DMS114 treated with DMSO at 0.1 percent for 48 hours (cell line): Measurements from ENCODE around the gene BMPR1A.

Experiments used
- DNase-seq: peaks from one replicate; lab custom pipeline; 2025; ENCODE audit not compliant: unreplicated experiment; lab: John Stamatoyannopoulos, UW

BMPR1A gene

GRCh38 chr10:86759073-86759672 lies 2.8 kb downstream of the BMPR1A start:
- DNase-seq: peak; percentile 45

DNA sequence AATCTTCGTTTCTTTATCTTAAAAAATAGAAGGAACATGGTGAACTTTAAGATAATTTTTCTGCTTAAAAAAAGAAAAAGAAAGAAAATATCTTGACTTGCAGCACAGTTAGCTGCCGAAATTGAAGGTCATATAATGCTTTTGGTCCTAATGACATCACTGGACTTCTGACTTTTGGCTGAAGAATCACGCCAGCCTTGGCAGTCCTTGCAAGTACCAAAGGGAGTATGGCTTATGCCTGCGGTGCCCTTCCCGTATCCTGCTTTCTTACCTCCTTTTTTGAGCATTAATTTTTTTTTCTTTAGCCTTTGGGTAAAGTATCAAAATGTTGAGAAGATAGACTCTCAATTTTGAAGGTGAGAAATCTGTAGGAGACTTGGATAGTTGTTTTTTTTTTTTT lies 7.0 kb downstream of the BMPR1A start:
- no peak for DNase-seq

GRCh38 chr10:86765548-86765947 lies 9.1 kb downstream of the BMPR1A start:
- DNase-seq: no peak

GRCh38 chr10:86768412-86769062 lies 12.1 kb downstream of the BMPR1A start:
- no peak for DNase-seq

GRCh38 chr10:86769991-86770390 lies 13.6 kb downstream of the BMPR1A start:
- no peak for DNase-seq

DNA sequence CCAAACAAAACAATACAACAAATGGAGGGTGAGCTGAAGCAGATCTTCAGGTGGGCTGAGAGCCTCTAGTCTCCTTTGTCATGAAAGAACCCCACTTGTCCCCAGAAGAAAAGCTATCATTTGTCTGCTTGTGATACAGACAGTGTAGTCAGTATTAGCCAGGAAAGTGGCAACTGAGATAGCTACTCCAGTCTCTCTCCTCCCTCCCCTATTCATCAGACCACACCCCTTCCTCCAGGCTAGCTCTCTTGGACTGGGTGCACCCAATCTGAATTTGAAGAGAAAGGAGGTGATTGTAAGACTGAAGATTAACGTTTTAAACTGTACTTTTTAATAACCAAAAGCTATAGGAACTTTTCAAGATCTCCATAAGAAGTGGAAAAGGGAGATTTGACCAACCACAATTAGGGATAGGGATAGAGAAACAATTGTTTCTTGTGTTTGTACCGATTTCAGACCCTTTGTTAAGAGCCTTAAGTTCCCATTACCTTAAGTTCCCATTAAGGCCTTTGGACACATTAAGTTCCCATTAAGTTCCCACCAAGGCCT lies 14.1 kb downstream of the BMPR1A start:
- no peak for DNase-seq

- DNase-seq: no peak
Measured at GRCh38 chr10:86773498-86773897, 17.1 kb downstream of the BMPR1A start.

DNA sequence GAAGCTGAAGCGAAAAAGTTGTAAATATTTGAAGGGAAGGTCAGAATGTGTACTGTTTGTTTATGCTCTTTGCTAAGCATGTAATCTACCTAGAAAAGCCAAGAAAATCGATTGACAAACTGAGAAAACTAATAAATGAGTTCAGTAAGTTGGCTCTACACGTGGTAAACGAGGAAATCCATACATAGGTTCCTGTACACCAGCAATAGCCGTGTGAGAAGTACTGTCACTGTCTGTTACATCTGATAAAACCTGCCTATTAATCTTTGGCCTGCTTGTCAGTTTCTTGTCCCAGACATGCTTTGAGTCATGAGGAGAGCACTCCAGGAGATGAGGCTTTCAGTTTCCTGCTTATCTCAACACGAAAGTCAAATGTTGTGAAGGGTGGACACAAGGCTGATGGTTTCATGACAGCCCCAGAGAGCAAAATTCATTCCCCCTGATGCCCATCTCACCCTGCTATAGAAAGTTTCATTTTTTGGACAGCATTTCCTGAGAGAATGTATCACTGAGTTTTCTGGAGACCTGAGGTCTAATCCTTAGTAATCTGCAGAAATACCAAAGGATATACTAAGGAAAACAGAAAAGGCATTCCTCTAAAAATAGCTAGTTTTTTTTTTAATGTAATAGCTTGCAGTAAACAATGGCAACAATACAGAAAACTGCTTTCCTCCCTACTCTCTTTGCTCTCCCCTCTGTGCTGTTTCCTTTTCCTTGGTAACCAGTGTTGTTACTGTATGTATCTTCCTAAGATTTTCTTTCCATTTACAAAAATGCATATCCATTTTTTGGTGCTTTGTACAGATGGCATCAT lies 18.8 kb downstream of the BMPR1A start:
- DNase-seq: no peak

DNA sequence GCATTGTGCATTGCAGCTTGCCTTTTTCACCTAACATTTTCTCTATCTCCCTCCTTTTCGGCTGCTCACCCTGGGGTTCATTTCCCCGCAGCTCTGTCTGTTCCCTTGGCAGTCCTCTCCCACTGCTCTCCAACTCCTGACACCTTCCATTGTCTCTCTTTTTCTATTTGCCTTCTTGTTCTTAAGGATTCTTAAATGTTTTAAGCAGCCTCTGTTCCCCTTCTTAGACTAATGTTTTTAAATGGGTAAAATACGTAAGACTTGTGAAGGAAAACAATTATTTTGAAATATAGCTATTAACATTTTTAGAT lies 19.4 kb downstream of the BMPR1A start:
- no peak for DNase-seq

DNA sequence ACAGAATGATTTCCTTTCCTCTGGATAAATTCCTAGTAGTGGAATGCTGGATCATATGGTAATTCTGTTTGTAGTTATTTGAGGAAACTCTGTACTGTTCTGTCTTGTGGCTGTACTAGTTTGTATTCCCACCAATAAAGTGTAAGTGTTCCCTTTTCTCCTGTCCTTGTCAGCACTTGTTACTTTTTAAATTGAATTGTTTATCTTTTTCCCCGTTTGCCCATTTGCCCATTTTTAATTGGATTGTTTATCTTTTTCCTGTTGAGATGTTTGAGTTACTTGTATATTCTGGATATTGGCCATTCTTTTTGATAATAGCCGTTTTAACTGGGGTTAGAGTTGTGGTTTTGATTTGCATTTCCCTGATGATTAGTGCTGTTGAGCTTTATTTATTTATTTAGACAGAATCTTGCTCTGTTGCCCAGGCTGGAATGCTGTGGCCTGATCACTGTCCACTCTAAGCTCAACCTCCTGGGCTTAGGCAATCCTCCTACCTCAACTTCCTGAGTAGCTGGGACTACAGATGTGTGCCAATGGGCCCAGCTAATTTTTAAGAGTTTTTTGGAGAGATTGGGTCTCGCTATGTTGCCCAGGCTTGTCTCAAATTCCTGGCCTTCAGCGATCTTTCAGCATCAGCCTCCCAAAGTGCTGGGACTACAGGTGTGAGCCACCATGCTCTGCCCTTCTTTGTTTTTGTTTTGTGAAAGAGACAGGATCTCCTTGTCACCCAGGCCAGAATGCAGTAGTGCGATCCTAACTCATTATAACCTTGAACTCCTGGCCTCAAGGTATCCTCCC lies 23.0 kb downstream of the BMPR1A start:
- DNase-seq: no peak

GRCh38 chr10:86782701-86783418 lies 26.4 kb downstream of the BMPR1A start:
- DNase-seq: no peak

DNA sequence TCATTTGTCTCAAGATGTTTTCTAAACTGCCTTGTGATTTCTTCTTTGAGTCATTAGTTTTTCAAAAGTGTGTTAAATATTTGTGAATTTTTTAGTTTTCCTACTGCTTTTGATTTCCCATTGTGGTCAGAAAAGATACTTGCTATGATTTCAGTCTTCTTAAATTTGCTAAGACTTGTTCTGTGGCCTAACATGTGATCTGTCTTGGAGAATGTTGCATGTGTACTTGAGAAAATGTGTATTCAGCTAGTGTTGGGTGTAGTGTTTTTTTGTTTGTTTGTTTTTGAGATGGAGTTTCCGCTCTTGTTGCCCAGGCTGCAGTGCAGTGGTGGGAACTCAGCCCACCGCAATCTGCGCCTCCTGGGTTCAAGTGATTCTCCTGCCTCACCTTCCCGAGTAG lies 28.6 kb downstream of the BMPR1A start:
- no peak for DNase-seq

- no peak for DNase-seq
Measured at GRCh38 chr10:86785968-86786367, 29.5 kb downstream of the BMPR1A start.

DNA sequence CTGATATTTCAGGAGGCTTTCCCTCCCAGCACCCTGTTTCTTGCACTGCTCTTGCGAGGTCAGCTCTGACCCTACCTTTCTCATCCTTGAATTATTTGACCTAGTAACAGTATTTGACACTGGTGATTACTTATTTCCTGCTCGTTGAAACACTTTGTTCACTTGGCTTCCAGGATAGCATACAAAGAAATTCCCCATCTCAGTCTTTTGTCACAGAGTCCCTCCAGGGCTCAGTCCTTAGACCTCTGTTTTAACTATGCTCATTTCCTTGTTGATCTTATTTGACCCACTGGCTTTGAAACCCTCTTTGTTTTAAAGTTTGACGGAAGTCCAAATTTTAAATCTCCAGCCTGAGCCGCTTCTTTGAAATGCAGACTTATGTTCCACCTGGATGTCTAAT lies 29.9 kb downstream of the BMPR1A start:
- DNase-seq: no peak

DNA sequence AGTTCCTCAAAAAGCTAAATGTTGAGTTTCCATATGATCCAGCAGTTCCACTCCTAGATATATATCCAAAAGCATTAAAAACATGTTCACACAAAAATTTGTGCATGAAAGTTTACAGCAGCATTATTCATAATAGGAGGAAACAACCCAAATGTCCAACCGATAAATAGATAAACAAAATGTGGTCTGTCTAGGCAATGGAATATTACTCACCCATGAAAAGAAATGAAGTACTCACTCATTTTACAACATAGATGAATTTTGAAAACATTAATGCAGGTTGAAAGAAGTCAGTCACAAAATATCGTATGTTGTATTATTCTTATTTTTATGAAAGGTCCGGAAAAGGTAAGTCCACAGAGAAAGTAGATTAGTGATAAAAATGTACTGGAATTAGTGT lies 34.0 kb downstream of the BMPR1A start:
- DNase-seq: no peak

- DNase-seq: no peak
Measured at GRCh38 chr10:86792461-86793167, 36.2 kb downstream of the BMPR1A start.

GRCh38 chr10:86793696-86794095 lies 37.3 kb downstream of the BMPR1A start:
- DNase-seq: no peak

DNA sequence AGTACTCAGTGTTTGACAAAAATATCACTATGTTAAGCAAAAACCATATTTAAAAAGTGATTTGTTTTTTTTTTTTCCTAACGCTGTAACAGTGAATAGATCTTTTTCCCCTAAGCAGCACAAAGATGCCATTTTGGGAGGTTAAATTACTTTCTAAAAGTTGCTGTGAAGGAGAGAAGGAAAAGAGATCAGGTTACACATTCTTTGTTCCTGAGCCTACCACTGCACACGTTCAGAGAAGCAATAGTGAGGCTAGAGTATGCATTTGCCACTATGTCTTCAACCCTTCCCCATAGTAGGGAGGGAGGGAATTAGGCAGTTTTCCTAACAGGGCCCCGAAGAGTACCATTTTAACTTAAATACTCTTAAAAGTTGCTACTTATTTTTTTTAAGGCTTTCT lies 38.9 kb downstream of the BMPR1A start:
- DNase-seq: peak; percentile 48

DNA sequence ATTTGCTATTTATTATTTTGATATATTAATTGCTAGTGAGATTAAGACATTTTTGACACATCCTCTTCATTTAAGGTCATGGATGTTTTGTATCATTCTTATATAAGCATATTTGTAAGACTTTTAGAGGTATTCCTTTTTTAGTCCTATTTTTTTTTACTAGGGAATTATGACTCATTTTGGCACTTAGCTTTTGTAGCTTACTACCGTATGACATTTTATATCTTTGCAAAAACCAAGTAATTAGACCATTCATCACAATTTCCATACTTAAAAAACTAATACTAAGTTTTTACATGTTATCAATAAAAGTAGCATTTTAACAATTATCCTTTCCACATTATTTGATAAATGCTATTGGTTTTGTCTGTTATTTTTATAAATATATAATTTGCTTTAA lies 41.6 kb downstream of the BMPR1A start:
- DNase-seq: no peak

GRCh38 chr10:86798611-86799010 lies 42.2 kb downstream of the BMPR1A start:
- peak; percentile 32 for DNase-seq
